ENCODE results near the gene ABHD14A. TPM values are rescaled to one million over a fixed set of nuclear protein-coding genes. Genes with fewer than 3 reads are reported as not detected.

Gene ABHD14A
- total RNA-seq, 4 donors from 2014 or later = 8.7 to 37.9 (median 29.9) TPM

DNA sequence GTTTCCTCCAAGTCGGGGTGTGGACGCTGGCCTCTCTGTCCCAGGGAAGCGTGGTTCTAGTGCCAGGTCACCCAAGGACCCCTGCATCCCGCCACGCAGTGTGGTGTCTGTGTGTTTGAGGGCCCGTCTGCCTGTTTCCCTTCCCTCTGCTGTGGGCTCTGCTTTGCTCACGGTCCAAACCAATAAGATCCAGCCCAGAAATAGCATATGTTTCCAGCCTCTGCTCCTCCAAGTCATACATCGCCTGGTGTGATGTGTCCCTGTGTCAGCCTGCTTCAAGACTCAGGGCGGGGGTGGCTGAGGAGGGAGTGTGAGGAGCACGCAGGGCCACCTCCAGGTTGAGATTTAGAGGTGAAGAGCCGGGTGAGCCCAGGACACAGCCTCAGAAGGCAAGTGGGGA is 42.7 kb downstream of the ABHD14A start:
- Histone ChIP-seq H3K4me3 (peak overlapping the region in 1 of 4 donors; percentile 16), H3K27me3 (no peaks in the 10 kb centered on the region), H3K4me1 (peaks cover 75 to 91% of the 10 kb centered on the region in 2 donors), H3K9me3 (no peaks in the 10 kb centered on the region), H3K27ac (peak overlapping the region; percentile 95 to 98 (median 96)), H3K36me3 (no peaks in the 10 kb centered on the region)
- peak in 1 of 2 donors; percentile 57 for DNase-seq
- peak in 1 of 2 donors; percentile 20 for ATAC-seq
- TF ChIP-seq, protein P1, sequence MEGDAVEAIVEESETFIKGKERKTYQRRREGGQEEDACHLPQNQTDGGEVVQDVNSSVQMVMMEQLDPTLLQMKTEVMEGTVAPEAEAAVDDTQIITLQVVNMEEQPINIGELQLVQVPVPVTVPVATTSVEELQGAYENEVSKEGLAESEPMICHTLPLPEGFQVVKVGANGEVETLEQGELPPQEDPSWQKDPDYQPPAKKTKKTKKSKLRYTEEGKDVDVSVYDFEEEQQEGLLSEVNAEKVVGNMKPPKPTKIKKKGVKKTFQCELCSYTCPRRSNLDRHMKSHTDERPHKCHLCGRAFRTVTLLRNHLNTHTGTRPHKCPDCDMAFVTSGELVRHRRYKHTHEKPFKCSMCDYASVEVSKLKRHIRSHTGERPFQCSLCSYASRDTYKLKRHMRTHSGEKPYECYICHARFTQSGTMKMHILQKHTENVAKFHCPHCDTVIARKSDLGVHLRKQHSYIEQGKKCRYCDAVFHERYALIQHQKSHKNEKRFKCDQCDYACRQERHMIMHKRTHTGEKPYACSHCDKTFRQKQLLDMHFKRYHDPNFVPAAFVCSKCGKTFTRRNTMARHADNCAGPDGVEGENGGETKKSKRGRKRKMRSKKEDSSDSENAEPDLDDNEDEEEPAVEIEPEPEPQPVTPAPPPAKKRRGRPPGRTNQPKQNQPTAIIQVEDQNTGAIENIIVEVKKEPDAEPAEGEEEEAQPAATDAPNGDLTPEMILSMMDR (IDR thresholded peaks at IDR 0.05 in 4 of 5, conservative IDR thresholded peaks at IDR 0.05 in 1 of 5) = no peak
- TF ChIP-seq POLR2A (IDR thresholded peaks at IDR 0.05) = peak; percentile 16 to 50
- in situ Hi-C loops (cut with MboI; ENCODE audit: low sequenced_read_pairs in 4 of 4) = no loop called here
- intact Hi-C loops (cut with DNase I; ENCODE audit: low total_unique reads) = no loop called here

DNA sequence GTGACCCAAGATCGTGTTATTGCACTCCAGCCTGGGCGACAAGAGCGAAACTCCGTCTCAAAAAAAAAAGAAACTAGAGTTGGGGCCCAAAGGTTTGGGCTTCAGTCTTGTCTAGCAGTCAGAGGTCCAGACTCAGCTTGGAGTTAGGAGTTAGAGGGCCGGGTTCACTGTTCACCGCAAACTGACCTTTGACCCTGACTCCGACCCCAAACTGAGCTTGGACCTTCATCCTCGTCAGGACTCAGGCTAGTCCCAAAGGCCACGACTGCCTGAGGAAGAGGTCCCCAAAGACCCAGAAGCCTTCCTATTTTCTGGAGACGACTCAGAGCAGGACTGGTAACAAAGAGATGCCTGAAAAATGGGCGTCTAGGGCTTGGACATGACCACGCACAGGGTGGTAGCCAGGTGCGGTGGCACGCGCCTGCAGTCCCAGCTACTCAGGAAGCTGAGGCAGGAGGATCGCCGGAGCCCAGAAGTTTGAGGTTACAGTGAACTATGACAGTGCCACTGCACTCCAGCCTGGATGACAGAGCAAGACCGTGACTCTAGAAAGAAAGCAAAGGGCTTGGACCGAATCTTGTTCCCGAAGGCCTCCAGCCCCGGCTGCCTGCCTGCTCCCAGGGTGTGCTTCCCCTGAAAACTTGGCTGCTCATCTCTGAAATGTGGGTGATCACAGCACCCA is 43.6 kb downstream of the ABHD14A start:
- intact Hi-C loops (cut with DNase I; ENCODE audit: low total_unique reads) = no loop called here
- Histone ChIP-seq H3K4me1 (peaks cover 76 to 91% of the 10 kb centered on the region in 2 donors), H3K27me3 (no peaks in the 10 kb centered on the region), H3K4me3 (peak overlapping the region in 1 of 4 donors; percentile 16), H3K27ac (peak overlapping the region; percentile 95 to 98 (median 96)), H3K36me3 (no peaks in the 10 kb centered on the region), H3K9me3 (no peaks in the 10 kb centered on the region)
- peak in 1 of 2 donors; percentile 68 for DNase-seq
- TF ChIP-seq, protein P1 (IDR thresholded peaks at IDR 0.05 in 4 of 5, conservative IDR thresholded peaks at IDR 0.05 in 1 of 5) = no peak
- no peak for TF ChIP-seq POLR2A (IDR thresholded peaks at IDR 0.05)
- in situ Hi-C loops (cut with MboI; ENCODE audit: low sequenced_read_pairs in 4 of 4) = no loop called here
- ATAC-seq = peak in 1 of 2 donors; percentile 7

DNA sequence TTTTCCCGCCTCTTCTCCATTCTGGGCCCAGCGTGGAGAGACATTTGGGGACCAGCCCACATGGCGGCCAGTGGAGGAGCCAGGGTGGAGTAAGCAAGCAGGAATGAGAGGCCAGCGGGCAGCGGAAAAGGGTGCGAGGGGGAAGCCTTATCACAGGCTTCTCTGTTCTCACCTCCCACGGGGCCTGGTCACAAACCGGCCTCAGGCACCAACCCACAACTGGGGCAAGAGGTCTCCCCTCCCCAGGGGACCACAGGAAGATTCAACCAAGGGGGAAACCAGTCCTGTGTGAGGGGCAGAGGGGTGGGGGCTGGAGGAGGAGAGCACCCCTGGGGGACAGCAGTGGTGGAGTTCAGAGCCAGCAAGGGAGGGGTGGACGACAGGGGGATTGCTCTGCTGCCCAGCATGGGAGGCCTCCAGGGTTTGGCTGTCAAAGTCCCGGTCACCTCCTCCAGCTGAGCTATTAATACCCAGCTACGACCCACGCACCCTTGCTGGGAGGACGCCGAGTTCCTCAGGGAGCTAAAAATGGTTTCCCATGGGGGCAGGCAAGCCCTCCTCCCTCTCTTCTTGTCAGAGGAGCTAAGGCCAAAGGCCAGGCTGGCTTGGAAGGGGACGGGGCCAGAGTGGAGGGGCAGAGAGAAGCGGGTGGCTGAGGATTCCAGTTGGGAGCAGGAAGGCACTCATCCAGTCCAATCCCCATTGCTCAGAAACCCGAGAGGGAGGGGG is 44.7 kb downstream of the ABHD14A start:
- TF ChIP-seq POLR2A (IDR thresholded peaks at IDR 0.05) = peak; percentile 78 to 82
- TF ChIP-seq, protein P1 (IDR thresholded peaks at IDR 0.05 in 4 of 5, conservative IDR thresholded peaks at IDR 0.05 in 1 of 5) = no peak
- ATAC-seq (peak; percentile 64 to 73), DNase-seq (peak; percentile 89 to 98)
- Histone ChIP-seq H3K36me3 (no peaks in the 10 kb centered on the region), H3K27me3 (no peaks in the 10 kb centered on the region), H3K9me3 (no peaks in the 10 kb centered on the region), H3K4me3 (no peak overlapping the region), H3K4me1 (peaks cover 86 to 93% of the 10 kb centered on the region in 2 donors), H3K27ac (peak overlapping the region; percentile 95 to 98 (median 96))
- intact Hi-C loops (cut with DNase I; ENCODE audit: low total_unique reads) (no loop called here), in situ Hi-C loops (cut with MboI; ENCODE audit: low sequenced_read_pairs in 4 of 4) (no loop called here)

DNA sequence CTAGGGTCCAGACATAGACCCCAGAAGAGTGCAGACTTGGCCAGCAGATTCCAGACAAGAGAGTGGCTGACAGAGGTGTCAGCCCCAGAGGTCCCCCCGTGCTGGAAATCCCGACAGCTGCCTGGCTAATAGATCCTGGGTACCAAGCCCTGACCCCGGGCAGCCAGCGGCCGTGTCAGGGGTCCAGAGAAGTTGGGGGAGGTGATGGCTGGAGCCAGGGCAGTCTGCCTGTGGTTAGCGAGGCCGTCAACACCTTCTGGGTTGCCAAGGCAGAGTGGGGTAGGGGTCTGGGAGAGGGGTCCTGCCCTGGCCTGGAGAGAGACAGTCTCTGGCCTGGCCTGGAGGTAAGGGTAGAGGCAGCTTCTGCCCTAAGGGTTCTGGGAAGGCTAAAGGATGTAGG is 45.9 kb downstream of the ABHD14A start:
- intact Hi-C loops (cut with DNase I; ENCODE audit: low total_unique reads) (no loop called here), in situ Hi-C loops (cut with MboI; ENCODE audit: low sequenced_read_pairs in 4 of 4) (no loop called here)
- H3K36me3 ChIP-seq = no peaks in the 10 kb centered on the region
- peak overlapping the region; percentile 95 to 98 (median 96) for H3K27ac ChIP-seq
- TF ChIP-seq POLR2A (IDR thresholded peaks at IDR 0.05) = no peak
- DNase-seq (no peak), ATAC-seq (no peak)
- H3K9me3 ChIP-seq = no peaks in the 10 kb centered on the region
- no peaks in the 10 kb centered on the region for H3K27me3 ChIP-seq
- H3K4me3 ChIP-seq = no peak overlapping the region
- H3K4me1 ChIP-seq = peaks cover 94 to 96% of the 10 kb centered on the region in 2 donors
